Measurements from ENCODE around the gene LRRTM3. TPM values are rescaled to one million over a fixed set of nuclear protein-coding genes. Genes with fewer than 3 reads are reported as not detected.

LRRTM3 gene
- total RNA-seq, 2 experiments from 2014 or later: not detected

GRCh38 chr10:67119651-67120050, 193.8 kb downstream of the LRRTM3 start:
- Mint-ChIP-seq H3K27ac (no peak overlapping the region), H3K4me3 (no peak overlapping the region), H3K4me1 (no peaks in the 10 kb centered on the region), H3K27me3 (no peaks in the 10 kb centered on the region), H3K9me3 (no peaks in the 10 kb centered on the region), H3K36me3 (ENCODE audit: low read depth) (no peaks in the 10 kb centered on the region)
- POLR2A ChIA-PET: no interaction called here
- DNase-seq: no peak
- CTCF ChIA-PET: no interaction called here

GRCh38 chr10:67127441-67127840, 201.6 kb downstream of the LRRTM3 start:
- ChIA-PET CTCF (no interaction called here), POLR2A (no interaction called here)
- no peak for DNase-seq
- no peaks in the 10 kb centered on the region for H3K27me3 Mint-ChIP-seq
- H3K4me1 Mint-ChIP-seq: no peaks in the 10 kb centered on the region
- no peak overlapping the region for H3K4me3 Mint-ChIP-seq
- H3K36me3 Mint-ChIP-seq (ENCODE audit: low read depth): no peaks in the 10 kb centered on the region
- H3K9me3 Mint-ChIP-seq: no peaks in the 10 kb centered on the region
- no peak overlapping the region for H3K27ac Mint-ChIP-seq

- CTCF ChIA-PET: no interaction called here
- Mint-ChIP-seq H3K9me3 (no peaks in the 10 kb centered on the region), H3K27me3 (no peaks in the 10 kb centered on the region), H3K4me1 (no peaks in the 10 kb centered on the region), H3K27ac (no peak overlapping the region), H3K4me3 (no peak overlapping the region), H3K36me3 (ENCODE audit: low read depth) (no peaks in the 10 kb centered on the region)
- POLR2A ChIA-PET: no interaction called here
- no peak for DNase-seq
Observed at GRCh38 chr10:67140641-67141040, 214.8 kb downstream of the LRRTM3 start.

GRCh38 chr10:67141300-67141699, 215.5 kb downstream of the LRRTM3 start:
- no peak for DNase-seq
- no peaks in the 10 kb centered on the region for H3K9me3 Mint-ChIP-seq
- H3K27me3 Mint-ChIP-seq: no peaks in the 10 kb centered on the region
- ChIA-PET POLR2A (no interaction called here), CTCF (interaction anchor here (0.7 kb wide), 1 partner anchor 10 kb away, joined by 3 read pairs; no protein-coding TSS in a partner anchor)
- no peak overlapping the region for H3K4me3 Mint-ChIP-seq
- H3K4me1 Mint-ChIP-seq: no peaks in the 10 kb centered on the region
- H3K27ac Mint-ChIP-seq: no peak overlapping the region
- no peaks in the 10 kb centered on the region for H3K36me3 Mint-ChIP-seq (ENCODE audit: low read depth)

- DNase-seq: no peak
- ChIA-PET POLR2A (no interaction called here), CTCF (no interaction called here)
- no peaks in the 10 kb centered on the region for H3K36me3 Mint-ChIP-seq (ENCODE audit: low read depth)
- H3K27me3 Mint-ChIP-seq: no peaks in the 10 kb centered on the region
- H3K27ac Mint-ChIP-seq: no peak overlapping the region
- no peaks in the 10 kb centered on the region for H3K4me1 Mint-ChIP-seq
- no peaks in the 10 kb centered on the region for H3K9me3 Mint-ChIP-seq
- H3K4me3 Mint-ChIP-seq: no peak overlapping the region
Observed at GRCh38 chr10:67144530-67144929, 218.7 kb downstream of the LRRTM3 start.

Data from activated CD4-positive, alpha-beta T cell treated with anti-CD3 and anti-CD28 coated beads, Interleukin-2, amount 10 ng/mL, durations not matched to agents 7 days and 5 days (primary cell).